ENCODE measurements around the gene AFG3L2.

DNA sequence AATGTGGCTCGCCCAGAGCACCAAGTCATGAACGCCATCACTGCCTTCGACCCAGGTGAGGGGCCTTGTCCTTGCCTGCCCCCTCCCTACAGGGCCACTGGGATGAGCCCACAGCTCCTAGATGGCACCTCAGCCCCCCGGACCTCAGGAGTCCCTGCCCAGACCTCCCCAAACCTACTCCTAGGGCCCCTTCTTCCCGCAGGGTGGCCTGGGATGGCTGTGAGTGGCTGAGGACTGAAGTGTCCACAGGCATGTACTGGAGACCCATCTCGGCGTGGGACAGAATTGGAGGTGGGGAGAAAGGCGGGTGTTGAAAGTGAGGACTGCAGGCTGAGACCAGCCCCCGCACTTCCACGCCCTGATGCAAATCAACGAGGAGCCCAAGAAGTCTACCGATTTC lies 71.8 kb downstream of the AFG3L2 start:
- TF ChIP-seq, protein P1, sequence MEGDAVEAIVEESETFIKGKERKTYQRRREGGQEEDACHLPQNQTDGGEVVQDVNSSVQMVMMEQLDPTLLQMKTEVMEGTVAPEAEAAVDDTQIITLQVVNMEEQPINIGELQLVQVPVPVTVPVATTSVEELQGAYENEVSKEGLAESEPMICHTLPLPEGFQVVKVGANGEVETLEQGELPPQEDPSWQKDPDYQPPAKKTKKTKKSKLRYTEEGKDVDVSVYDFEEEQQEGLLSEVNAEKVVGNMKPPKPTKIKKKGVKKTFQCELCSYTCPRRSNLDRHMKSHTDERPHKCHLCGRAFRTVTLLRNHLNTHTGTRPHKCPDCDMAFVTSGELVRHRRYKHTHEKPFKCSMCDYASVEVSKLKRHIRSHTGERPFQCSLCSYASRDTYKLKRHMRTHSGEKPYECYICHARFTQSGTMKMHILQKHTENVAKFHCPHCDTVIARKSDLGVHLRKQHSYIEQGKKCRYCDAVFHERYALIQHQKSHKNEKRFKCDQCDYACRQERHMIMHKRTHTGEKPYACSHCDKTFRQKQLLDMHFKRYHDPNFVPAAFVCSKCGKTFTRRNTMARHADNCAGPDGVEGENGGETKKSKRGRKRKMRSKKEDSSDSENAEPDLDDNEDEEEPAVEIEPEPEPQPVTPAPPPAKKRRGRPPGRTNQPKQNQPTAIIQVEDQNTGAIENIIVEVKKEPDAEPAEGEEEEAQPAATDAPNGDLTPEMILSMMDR (IDR thresholded peaks at IDR 0.05; ENCODE audit: low read depth, low read length), result no peak
- TF ChIP-seq, protein P2, sequence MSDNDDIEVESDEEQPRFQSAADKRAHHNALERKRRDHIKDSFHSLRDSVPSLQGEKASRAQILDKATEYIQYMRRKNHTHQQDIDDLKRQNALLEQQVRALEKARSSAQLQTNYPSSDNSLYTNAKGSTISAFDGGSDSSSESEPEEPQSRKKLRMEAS (IDR thresholded peaks at IDR 0.05; ENCODE audit: low read depth, low read length), result no peak
- TF ChIP-seq POLR2A (IDR thresholded peaks at IDR 0.05; ENCODE audit: extremely low read depth, insufficient read length) (no peak), MYC (IDR thresholded peaks at IDR 0.05; ENCODE audit: low read depth, low read length) (no peak)

Measured in NB4 (cell line).